Activated gamma-delta T cell treated with Interleukin-2 at 50 U/mL for 16 hours (primary cell): Measurements from ENCODE around the gene CYP2A7.
"Not testable (repeated sequence)": the region's sequence is repeated elsewhere in the genome, so short reads cannot be mapped to it uniquely, and the experiment has no call there.

Source experiments
- DNase-seq: peaks from one replicate; pipeline ENCODE4 v3.0.0-alpha.2; 2020

Gene CYP2A7

DNA sequence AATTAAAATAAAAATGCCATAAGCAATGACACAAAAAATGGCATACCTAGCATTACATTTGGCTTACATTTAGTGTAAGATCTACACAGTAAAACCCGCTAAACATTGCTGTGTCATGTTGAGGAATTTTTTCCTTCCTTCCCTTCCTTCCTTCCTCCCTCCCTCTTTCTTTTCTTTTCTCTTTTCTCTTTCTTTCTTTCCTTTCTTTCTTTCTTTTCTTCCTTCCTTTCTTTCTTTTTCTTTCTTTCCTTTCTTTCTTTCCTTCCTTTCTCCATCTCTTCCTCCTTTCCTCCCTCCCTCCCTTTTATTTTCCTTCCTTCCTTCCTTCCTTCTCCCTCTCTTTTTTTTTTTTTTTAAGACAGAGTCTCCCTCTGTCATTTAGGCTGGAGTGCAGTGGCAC, 43.6 kb downstream of the CYP2A7 start:
- not testable (repeated sequence) for DNase-seq

DNA sequence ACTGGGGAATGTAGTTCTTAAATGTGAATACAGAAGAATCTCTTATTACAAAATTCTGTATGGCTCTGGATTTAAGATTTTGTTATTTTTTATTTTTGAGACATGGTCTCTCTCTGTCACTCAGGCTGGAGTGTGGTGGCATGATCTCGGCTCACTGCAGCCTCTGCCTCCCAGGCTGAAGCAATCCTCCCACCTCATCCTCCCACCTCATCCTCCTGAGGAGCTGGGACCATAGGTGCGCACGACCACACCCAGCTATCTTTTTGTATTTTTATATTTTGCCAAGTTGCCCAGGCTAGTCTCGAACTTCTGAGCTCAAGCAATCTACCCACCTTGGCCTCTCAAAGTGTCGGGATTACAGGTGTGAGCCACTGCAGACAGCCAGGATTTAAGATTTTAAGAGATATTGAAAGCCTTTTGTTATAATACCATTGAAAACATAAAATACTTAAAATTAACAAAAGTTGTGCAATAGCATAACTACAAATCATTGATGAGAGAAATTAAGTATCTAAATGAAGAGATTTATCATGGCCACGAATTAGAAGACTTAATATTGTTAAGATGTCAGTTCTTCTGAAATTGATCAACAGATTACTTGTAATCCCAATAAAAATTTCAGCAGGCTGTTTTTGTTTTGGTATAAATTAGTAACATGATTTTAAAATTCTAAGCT, 45.1 kb downstream of the CYP2A7 start:
- DNase-seq: no peak

DNA sequence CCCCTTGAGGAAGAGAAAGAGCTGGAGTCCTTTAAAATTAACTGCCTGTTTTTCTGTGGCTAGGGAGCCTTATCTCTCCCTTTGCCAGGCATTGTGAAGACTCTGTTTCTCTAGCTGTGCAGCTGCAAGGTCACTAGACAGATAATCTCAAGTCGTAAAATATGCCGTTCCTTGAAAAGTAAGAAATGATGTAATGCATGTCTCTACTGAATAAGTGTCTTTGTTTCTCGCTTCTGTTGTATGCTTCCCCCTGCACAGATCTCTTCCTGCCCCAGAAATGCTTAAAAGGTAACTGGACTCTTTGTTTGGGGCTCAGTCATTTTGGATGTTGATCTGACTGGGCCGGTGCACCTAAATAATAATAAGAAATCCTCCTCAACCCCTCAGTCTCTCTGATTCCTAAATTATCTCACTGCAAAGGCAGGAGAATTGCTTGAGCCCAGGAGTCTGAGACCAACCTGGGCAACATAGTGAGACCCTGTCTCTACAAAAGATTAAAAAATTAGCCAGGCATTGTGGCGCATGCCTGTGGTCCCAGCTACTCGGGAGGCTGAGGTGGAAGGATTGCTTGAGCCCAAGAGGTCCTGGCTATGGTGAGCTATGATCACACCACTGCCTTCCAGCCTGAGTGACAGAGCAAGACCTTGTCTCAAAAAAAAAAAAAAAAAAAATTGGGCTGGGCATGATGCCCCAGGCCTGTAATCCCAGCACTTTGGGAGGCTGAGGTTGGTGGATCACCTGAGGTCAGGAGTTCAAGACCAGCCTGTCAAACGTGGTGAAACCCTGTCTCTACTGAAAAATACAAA, 48.1 kb downstream of the CYP2A7 start:
- not testable (repeated sequence) for DNase-seq

DNA sequence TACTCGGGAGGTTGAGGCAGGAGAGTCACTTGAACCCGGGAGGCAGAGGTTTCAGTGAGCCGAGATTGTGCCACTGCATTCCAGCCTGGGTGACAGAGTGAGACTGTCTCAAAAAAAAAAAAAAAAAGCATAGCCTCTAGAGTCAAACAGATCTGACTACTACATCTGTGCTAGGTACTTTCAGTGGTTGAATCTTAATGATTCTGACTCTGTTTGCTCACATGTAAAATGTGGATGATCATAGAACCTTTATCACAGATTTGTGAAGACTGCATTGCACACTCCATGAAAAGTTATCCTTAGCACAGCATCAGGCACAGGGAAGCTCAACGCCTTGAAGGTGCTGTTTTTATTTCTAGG, 49.6 kb downstream of the CYP2A7 start:
- not testable (repeated sequence) for DNase-seq

DNA sequence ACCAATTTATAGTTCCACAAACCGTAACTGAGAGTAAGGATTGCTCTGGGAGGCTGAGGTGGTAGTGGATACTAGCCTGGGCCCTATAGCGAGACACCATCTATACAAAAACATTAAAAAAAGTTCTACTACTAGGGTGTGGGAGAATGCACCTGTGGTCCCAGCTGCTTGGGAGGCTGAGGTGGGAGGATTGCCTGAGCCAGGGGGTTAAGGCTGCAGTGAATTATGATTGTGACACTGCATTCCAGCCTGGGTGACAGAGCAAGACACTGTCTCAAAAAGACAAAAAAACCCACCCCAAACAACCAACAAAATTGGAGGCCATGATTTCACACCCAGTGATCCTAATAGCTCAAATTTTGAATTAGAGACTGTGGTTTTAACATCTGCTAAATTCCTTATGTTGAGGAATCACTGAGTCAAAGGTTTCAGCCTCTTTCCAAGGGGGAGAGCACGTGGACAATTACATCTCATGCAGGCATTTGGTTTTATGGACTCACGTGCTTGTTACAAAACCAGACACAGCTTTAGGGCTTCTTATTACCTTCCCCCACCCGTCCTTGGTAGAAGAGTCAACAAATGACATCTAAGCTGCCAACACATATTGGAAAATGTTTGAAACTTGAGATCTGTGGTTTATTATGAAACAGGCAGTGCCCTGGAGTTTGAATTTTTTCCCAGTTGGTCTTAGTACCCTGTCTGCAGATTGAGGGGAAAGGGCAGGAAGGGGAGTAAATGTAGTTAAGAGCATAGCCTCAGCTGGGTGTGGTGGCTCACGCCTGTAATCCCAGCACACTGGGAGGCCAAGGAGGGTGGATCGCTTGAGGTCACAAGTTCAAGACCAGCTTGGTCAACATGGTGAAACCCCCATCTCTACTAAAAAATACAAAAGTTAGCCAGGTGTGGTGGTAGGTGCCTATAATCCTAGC, 50.3 kb downstream of the CYP2A7 start:
- DNase-seq: no peak

DNA sequence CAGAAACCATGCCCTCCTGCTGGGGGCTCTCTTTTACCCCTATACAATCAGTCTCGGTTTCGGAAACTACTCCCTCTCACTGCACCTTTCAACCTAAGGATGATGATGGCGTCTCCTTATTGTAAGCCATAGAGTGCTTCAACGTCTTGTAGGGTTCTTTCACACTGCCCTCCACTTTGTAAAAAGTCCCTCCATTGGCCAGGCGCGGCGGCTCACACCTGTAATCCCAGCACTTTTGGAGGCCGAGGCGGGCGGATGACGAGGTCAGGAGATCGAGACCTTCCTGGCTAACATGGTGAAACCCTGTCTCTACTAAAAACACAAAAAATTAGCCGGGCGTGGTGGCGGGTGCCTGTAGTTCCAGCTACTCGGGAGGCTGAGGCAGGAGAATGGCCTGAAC, 51.3 kb downstream of the CYP2A7 start:
- not testable (repeated sequence) for DNase-seq

DNA sequence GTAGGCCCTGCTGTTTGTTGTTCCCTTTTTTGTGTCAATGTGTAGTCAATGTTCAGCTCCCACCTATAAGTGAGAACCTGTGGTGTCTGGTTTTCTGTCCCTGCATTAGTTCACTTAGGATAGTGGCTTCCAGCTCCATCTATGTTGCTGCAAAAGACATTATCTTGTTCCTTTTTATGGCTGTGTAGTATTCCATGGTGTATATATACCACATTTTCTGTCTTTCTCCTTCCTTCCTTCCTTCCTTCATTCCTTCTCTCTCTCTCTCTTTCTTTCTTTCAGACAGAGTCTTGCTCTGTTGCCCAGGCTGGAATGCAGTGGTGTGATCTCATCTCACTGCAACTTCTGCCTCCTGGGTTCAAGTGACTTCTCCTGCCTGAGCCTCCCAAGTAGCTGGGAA, 52.8 kb downstream of the CYP2A7 start:
- no peak for DNase-seq

DNA sequence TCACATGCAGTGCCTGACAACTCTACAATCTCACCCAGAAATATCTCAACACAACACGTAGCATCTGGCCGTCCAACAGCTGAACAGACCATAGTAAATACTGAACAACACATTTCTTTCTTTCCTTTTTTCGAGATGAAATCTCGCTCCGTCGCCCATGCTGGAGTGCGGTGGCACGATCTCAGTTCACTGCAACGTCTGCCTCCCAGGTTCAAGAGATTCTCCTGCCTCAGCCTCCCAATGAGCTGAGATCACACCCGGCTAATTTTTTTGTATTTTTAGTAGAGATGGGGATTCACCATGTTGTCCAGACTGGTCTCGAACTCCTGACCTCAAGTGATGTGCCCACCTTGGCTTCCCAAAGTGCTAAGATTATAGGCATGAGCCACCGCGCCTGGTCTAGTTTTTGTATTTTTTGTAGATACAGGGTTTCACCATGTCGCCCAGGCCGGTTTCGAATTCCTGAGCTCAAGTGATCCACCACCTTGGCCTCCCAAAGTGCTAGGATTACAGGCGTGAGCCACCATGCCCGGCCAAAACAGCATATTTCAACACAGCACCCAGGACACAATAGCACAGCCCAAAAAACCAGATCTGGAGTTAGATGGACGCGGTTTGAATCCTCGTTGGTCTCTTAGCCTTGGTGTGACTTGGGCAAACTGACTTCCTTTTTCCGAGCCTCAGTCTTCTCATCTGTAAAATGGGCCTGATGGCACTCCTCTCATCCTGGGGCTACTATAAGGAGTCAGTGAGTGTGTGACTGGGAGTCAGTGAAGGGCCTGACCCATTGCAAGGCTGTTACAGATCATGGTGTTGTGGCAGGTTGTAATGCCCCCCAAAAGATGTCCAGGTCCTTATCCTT, 54.4 kb downstream of the CYP2A7 start:
- no peak for DNase-seq

DNA sequence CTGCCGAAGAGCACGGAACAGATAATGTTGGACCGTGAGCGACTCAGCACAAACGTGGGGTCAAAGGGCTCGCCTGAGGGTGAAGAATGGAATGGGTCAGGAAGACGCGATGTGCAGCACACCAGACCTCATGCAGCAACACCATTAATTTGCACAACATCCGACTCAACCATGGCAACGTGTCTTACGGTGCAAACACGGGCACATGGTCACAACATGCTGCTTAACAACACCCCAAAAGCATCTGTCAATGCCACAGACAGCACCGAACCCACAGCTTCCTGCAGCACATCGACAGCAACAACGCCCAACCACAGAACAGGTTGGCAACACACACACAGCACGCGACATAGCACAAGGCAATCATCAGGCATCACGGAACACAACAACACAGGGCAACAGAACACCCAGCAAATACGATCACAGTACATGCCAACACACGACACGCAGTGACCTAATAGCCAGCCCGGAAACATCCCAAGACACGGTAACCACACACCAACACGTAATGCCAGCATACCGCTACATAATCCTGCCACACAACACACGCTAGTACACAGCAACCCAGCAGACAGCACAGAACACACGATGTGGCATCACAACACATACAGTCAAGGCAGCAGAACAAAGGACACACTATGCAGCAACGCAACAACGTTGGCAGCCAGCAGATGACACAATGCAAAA, 55.2 kb downstream of the CYP2A7 start:
- DNase-seq: peak; percentile 77

DNA sequence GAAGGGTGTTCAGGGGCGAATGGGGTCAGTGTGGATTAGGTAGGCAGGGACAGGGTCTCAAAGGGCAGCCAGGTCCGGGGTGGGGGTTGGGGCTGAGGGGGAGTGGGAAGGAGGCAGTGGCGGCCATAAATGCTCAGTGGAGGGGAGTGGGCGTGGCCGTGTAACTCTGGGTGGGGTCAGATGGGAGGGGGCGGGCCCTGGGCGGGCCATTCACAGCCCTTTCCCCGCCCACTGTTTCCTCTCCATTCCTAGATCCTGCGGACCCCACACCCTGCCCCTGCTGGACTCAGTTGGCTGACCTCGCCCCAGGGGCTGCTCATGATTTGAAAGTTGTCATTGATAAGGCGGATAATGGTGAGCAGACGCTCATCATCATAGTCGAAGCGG, 55.7 kb downstream of the CYP2A7 start:
- DNase-seq: not testable (repeated sequence)

DNA sequence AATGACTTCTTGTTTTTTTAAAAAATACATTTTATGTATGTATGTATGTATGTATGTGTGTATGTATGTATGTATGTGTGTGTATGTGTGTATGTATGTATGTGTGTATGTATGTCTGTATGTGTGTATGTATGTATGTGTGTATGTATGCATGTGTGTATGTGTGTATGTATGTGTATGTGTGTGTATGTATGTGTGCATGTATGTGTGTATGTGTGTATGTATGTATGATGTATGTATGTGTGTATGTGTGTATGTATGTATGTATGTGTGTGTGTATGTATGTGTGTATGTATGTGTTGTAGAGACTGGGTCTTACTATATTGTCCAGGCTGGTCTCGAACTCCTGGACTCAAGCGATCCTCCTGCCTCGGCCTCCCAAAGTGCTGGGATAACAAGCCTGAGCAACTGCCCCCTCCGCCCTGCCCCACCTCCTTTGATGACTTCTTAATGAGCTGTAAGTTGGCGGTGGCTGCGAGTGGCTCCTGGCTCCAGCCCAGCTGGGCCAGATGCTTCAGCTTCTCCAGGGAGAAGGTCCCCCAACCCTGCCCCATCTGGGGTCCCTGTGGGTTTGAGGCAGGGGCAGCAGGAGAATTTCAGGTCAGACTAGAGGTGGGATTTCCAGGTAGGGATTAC, 56.5 kb downstream of the CYP2A7 start:
- DNase-seq: not testable (repeated sequence)
